Iris pigment epithelial cell (primary cell): Measurements from ENCODE around the gene ZNF883.

Experiments
- DNase-seq: peaks from one replicate; pipeline ENCODE4 v3.0.0-alpha.2; 2011; ENCODE audit warnings: low read depth

ZNF883 gene

GRCh38 chr9:112917987-112918362, 94.0 kb downstream of the ZNF883 start:
- DNase-seq: no peak

GRCh38 chr9:112917047-112917986, 94.7 kb downstream of the ZNF883 start:
- DNase-seq: no peak

GRCh38 chr9:112914524-112914923, 97.5 kb downstream of the ZNF883 start:
- DNase-seq: no peak

GRCh38 chr9:112913326-112913725, 98.7 kb downstream of the ZNF883 start:
- DNase-seq: no peak

GRCh38 chr9:112912636-112913035, 99.4 kb downstream of the ZNF883 start:
- DNase-seq: no peak

GRCh38 chr9:112911736-112912135, 100.3 kb downstream of the ZNF883 start:
- no peak for DNase-seq
